ENCODE measurements around the gene RHOU. TPM values are rescaled to one million over a fixed set of nuclear protein-coding genes. Genes with fewer than 3 reads are reported as not detected.
"Not testable (repeated sequence)": the region's sequence is repeated elsewhere in the genome, so short reads cannot be mapped to it uniquely, and the experiment has no call there.

The RHOU gene
- total RNA-seq, 2 donors from 2014 or later: 6.9 to 9.3 TPM

- 66 to 67% methylated on average over 12 of the region's 12 CpGs for WGBS, 2 donors
- Histone ChIP-seq H3K4me1 (peaks cover 25% of the 10 kb centered on the region), H3K36me3 (replicated peaks in 1 of 2; ENCODE audit: insufficient read depth in 1 of 2, low read depth in 2 of 2) (no peaks in the 10 kb centered on the region), H3K27me3 (no peaks in the 10 kb centered on the region), H3K9me3 (no peaks in the 10 kb centered on the region), H3K27ac (no peak overlapping the region), H3K4me3 (no peak overlapping the region)
- no peak for TF ChIP-seq CTCF (IDR thresholded peaks at IDR 0.05)
- TF ChIP-seq POLR2A (IDR thresholded peaks at IDR 0.05): no peak
- intact Hi-C loops (cut with DNase I): no loop called here
- ATAC-seq: peak; percentile 49
- DNase-seq: peak in 1 of 4 donors; percentile 9
Observed at GRCh38 chr1:228768355-228769000, 33.2 kb downstream of the RHOU start.

DNA sequence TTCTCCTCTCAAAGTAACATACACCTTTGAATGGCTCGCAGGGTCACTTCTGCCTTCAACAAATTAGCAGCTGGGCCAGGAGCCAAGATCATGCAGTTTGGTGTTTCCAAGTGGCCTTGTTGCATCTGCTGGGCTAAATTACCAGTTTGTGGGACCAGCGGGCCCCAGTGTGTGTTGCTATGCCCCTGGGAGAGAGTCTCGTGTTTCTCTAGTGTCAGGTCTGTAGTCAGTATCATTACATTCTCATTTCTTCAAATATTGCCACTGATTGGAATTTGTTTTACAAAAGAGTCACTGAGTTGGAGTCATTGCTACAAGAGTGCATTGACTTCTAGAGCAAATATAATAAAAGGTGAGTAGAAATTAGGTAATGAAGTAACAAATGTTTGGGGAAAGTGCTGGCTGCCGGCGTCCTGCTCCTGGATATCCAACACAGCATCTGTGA lies 35.5 kb downstream of the RHOU start:
- Histone ChIP-seq H3K4me3 (no peak overlapping the region), H3K36me3 (replicated peaks in 1 of 2; ENCODE audit: insufficient read depth in 1 of 2, low read depth in 2 of 2) (no peaks in the 10 kb centered on the region), H3K27me3 (no peaks in the 10 kb centered on the region), H3K4me1 (peaks cover 17% of the 10 kb centered on the region), H3K9me3 (no peaks in the 10 kb centered on the region), H3K27ac (no peak overlapping the region)
- TF ChIP-seq POLR2A (IDR thresholded peaks at IDR 0.05) (no peak), CTCF (IDR thresholded peaks at IDR 0.05) (no peak)
- intact Hi-C loops (cut with DNase I): no loop called here
- 58 to 68% methylated on average over 5 of the region's 5 CpGs for WGBS, 2 donors
- DNase-seq (peak in 1 of 4 donors; percentile 23), ATAC-seq (no peak)

DNA sequence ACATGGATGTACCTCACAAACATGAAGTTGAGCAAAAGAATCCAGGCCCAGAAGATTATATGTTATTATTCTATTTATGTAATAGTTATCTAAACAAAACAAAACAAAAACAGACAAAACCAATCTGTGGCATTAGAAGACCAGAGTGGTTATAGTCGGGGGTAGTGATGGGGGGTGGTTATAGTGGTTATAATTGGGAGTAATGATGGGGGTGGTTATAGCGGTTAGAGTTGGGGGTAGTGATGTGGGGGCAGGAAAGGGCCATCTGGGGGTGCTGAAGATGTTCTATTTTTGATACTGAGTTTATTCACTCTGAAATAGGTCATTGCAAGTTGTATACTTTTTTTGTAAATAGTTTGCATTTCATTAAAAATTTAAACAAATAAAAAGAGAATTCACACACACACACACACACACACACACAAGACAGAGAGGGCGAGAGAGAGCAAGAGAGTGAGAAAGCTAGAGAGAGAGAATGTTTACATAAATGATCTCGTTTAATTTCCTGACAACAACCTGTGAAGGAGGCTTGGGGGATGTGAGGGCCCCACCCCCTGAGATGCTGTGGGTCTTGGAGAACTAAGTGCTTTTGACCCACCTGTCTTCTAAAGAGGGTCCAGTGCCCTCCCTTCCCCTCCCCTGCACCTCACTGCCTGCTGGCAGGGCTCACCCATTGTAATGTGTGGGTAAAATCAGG lies 37.4 kb downstream of the RHOU start:
- DNase-seq: no peak
- Histone ChIP-seq H3K27ac (no peak overlapping the region), H3K27me3 (no peaks in the 10 kb centered on the region), H3K4me3 (no peak overlapping the region), H3K9me3 (no peaks in the 10 kb centered on the region), H3K36me3 (replicated peaks in 1 of 2; ENCODE audit: insufficient read depth in 1 of 2, low read depth in 2 of 2) (no peaks in the 10 kb centered on the region), H3K4me1 (peaks cover 14% of the 10 kb centered on the region)
- WGBS, 2 donors: 51 to 55% methylated on average over 4 of the region's 4 CpGs
- intact Hi-C loops (cut with DNase I): no loop called here
- no peak for ATAC-seq
- TF ChIP-seq CTCF (IDR thresholded peaks at IDR 0.05) (no peak), POLR2A (IDR thresholded peaks at IDR 0.05) (no peak)

DNA sequence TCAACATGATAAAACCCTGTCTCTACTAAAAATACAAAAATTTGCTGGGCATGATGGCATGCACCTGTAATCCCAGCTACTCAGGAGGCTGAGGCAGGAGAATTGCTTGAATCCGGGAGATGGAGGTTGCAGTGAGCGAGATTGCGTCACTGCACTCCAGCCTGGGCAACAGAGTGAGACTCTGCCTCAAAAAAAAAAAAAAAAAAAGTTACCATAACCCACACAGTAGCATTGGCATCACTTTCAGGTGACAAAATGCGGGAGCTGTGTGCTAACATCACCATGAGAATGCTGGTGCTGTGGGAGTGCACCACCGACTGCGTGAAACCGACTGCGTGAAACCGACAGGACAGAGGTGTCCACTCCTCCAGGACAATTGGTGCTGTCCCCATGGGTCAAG lies 40.7 kb downstream of the RHOU start:
- H3K4me1 ChIP-seq; H3K36me3 ChIP-seq (replicated peaks in 1 of 2; ENCODE audit: insufficient read depth in 1 of 2, low read depth in 2 of 2); H3K9me3 ChIP-seq; H3K27ac ChIP-seq; intact Hi-C loops (cut with DNase I); ATAC-seq; H3K27me3 ChIP-seq; H3K4me3 ChIP-seq; DNase-seq: not testable (repeated sequence)
- 86 to 93% methylated on average over 9 of the region's 9 CpGs for WGBS, 2 donors

GRCh38 chr1:228776449-228776848 lies 41.2 kb downstream of the RHOU start:
- 67 to 81% methylated on average over 2 of the region's 2 CpGs for WGBS, 2 donors
- Histone ChIP-seq H3K27ac (no peak overlapping the region), H3K4me1 (no peaks in the 10 kb centered on the region), H3K27me3 (no peaks in the 10 kb centered on the region), H3K36me3 (replicated peaks in 1 of 2; ENCODE audit: insufficient read depth in 1 of 2, low read depth in 2 of 2) (no peaks in the 10 kb centered on the region), H3K9me3 (no peaks in the 10 kb centered on the region), H3K4me3 (no peak overlapping the region)
- TF ChIP-seq POLR2A (IDR thresholded peaks at IDR 0.05) (no peak), CTCF (IDR thresholded peaks at IDR 0.05) (no peak)
- ATAC-seq (no peak), DNase-seq (no peak)
- intact Hi-C loops (cut with DNase I): no loop called here
